RPMI7951 (cell line): Measurements from ENCODE around the gene IL3RA. TPM values are rescaled to one million over a fixed set of nuclear protein-coding genes. Genes with fewer than 3 reads are reported as not detected.
A peak's percentile ranks its signal among the peaks of the same experiment; 100 is the strongest.
"Not testable (repeated sequence)": the region's sequence is repeated elsewhere in the genome, so short reads cannot be mapped to it uniquely, and the experiment has no call there.

ENCODE experiments used
- DNase-seq: peaks from one replicate; pipeline ENCODE4 v3.0.0-alpha.2; 2012; ENCODE audit warnings: low read depth
- total RNA-seq: library from RNA; depleted of rRNA; stranded (reverse); fragments of >200 nt; shearing (Covaris generic); gene quantifications from 2 replicates; pipeline ENCODE4 v1.2.3, GENCODE V29; 2014; rRNA removed

IL3RA gene
- not detected in 2 replicates for total RNA-seq

DNA sequence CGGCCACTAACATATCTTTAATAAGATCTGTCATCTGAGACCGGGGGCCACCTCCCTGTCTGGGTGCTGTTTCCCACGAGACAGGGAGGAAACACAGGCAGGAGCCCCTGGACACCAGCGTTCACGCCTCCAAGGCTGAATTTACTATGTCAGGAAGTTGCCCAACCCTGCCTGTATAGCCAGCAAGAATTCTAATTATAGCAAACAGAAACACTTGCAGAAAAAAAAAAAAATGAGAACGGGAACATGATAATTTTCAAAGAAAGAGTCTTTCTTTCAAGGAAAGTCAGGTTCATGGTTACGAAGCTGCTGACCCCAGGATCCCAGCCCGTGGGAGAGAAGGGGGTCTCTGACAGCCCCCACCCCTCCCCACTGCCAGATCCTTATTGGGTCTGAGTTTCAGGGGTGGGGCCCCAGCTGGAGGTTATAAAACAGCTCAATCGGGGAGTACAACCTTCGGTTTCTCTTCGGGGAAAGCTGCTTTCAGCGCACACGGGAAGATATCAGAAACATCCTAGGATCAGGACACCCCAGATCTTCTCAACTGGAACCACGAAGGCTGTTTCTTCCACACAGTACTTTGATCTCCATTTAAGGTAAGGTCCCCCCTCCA, at the start of gene IL3RA:
TSS of gene IL3RA (plus strand) at position 455 of the 613 bp plus-strand sequence. CDS start 4,981 bp downstream, outside the sequence.
- peak; percentile 25 for DNase-seq

DNA sequence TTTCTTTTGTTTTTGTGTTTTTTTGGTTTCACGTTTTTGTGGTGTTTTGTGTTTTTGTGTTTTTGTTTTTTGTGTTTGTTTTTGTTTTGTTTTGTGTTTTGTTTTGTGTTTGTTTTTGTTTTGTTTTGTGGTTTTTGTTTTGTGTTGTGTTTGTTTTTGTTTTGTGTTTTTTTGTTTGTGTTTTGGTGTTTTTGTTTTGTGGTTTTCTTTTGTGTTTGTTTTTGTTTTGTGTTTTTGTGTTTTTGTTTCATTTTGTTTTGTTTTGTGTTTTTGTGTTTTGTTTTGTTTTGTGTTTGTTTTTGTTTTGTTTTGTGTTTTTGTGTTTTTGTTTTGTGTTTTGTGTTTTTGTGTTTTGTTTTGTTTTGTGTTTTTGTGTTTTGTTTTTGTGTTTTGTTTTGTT, 47.0 kb upstream of the IL3RA start:
- DNase-seq, result no peak

DNA sequence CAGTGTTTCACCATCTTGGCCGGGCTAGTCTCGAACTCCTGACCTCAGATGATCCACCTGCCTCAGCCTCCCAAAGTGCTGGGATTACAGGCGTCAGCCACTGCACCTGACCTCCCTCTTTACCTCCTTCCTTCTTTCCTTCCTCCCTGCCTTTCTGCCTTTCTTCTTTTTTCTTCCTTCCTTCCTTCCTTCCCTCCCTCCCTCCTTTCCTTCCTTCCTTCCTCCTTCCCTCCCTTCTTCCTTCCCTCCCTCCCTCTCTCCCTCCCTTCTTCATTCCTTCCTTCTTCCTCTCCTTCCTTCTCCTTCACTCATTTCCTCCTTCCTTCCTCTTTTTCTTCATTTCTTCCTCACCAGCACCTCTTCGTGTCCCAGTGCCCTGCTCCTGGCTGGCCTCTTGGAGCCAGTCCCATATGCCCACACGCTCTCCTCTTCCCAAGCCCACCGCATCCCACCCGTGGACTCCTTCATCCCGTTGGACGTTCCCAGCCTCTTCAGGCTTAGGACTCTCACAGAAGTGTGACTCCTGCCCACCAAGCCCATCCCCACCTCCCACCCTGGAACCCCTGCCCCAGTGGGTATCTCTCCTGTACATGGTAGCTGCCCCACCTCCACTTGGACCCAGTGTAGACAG, 45.4 kb upstream of the IL3RA start:
- DNase-seq, result no peak

DNA sequence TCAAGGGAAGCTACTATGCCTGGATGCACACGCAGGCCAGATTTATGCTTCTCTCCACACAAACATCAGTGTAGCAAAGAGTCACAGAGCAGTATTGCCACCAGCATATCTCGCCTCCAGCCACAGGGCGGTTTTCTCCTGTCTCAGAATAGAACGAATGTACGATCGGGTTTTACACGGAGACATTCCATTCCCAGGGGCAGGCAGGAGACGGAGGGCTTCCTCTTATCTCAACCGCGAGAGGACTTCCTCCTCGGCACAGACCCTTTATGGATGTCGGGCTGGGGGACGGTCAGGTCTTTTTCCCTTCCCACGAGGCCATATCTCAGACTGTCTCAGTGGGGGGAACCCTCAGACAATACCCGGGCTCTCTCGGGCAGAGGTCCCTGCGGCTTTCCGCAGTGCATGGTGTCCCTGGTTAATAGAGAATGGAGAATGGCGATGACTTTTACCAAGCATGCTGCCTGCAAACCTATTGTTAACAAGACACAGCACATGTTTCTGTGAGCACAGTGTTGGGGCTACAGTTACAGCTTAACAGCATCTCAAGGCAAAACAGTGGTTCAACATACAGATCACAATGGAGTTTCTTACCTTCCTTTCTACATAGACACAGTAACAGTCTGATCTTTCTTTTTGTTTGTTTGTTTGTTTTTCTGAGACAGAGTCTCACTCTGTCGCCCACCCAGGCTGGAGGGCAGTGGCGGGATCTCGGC, 43.9 kb upstream of the IL3RA start:
- DNase-seq, result no peak

DNA sequence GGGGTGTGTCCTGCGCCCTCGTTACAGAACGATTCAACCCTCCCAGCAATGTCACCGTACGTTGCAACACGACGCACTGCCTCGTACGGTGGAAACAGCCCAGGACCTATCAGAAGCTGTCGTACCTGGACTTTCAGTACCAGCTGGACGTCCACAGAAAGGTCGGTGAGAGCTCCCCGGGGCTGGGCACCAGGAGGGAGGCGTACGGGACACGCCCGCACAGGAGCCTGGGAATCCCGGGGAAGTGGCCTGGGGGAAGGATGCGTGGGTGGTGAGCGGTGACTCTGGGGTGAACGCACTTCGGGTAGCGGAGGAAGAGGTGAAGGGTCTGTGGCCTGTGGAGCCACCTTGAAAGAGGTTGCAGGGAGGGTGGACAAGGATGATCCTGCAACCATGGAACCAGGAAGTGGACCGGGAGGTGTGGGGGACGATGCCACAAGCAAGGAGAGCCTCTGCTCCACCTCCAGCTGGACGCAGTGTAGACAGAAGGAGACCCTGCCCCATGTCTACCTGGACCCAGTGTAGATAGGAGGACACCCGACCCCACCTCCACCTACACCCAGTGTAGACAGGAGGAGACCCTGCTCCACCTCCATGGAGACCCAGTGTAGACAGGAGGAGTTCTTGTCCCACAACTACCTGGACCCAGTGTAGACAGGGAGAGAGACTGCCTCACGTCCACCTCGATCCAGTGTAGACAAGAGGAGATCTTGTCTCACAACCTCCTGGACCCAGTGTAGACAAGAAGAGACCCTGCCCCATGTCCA, 42.1 kb upstream of the IL3RA start:
- no peak for DNase-seq

DNA sequence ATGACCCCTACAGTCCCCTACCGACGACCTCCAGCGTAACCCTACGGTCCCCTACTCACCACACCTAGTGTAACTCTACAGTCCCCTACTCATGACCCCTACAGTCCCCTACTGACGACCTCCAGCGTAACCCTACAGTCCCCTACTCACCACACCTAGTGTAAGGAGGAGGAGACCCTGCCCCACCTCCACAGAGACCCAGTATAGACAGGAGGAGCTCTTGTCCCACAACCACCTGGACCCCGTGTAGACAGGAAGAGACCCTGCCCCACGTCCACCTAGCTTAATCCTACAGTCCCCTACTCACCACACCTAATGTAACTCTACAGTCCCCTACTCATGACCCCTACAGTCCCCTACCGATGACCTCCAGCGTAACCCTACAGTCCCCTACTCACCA, 41.0 kb upstream of the IL3RA start:
- DNase-seq, result no peak

DNA sequence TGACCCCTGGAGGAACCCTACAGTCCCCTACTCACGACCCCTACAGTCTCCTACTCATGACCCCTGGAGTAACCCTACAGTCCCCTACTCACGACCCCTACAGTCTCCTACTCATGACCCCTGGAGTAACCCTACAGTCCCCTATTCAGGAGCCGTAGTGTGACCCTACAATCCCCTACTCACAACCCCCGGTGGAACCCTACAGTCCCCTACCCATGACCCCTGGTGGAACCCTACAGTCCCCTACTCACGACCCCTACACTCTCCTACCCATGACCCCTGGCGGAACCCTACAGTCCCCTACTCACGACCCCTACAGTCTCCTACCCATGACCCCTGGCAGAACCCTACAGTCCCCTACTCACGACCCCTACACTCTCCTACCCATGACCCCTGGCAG, 39.0 kb upstream of the IL3RA start:
- not testable (repeated sequence) for DNase-seq

DNA sequence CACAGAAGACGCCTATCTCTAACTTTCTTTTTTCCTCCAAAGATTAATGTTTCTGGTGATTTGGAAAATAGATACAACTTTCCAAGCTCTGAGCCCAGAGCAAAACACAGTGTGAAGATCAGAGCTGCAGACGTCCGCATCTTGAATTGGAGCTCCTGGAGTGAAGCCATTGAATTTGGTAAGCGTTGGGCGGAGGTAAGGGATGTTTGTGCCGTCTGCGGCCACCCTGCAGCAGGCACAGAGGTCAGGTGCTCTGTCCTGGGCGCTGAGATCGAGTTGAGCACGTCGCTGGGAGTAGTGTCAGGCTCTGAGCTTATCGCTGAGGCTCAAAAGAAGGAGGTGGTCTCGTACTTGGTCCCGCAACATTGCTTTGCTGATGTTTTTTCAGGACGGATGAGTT, 36.1 kb upstream of the IL3RA start:
- DNase-seq, result no peak

DNA sequence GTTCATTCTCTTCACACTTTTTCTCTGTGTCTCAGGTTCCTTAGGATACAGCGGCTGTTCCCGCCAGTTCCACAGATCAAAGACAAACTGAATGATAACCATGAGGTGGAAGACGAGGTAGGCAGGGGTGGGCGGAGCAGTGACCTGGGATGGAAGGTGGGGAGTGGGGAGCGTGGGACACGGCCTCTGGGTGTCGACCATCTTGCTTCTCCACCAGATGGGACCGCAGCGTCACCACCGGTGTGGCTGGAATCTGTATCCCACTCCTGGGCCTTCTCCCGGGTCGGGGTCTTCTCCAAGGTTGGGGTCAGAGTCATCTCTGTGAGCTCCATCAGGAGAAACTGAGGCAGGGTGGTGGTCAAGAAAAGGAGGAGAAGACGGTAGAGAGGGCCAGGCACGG, 31.2 kb upstream of the IL3RA start:
- no peak for DNase-seq

DNA sequence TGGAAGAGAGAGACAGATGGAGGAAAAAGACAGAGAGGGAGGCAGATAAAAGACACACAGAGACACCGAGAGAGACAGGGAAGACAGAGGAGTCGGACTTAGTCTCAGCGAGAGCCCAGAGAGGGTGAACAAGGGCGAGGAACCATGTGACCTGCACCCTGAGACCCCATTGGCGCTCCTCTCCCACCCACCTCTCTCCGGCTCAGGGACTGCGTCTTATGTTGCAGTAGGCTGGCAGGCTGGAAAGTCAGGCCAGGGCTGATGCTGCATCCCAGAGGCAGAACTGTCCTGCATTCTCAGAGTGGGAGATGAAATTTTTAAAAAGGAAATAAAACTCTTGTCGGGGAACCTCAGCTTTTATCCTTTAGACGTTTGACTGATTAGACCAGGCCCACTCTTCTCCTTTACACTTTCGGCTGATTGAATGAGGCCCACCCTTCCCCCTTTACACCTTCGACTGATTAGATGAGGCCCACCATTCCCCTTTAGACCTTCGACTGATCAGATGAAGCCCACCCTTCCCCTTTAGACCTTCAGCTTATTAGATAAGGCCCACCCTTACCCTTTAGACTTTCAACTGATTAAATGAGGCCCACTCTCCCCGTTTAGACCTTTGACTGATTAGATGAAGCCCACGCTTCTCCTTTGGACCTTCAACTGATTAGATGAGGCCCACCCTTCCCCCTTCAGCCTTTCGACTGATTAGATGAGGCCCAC, 29.5 kb upstream of the IL3RA start:
- no peak for DNase-seq

DNA sequence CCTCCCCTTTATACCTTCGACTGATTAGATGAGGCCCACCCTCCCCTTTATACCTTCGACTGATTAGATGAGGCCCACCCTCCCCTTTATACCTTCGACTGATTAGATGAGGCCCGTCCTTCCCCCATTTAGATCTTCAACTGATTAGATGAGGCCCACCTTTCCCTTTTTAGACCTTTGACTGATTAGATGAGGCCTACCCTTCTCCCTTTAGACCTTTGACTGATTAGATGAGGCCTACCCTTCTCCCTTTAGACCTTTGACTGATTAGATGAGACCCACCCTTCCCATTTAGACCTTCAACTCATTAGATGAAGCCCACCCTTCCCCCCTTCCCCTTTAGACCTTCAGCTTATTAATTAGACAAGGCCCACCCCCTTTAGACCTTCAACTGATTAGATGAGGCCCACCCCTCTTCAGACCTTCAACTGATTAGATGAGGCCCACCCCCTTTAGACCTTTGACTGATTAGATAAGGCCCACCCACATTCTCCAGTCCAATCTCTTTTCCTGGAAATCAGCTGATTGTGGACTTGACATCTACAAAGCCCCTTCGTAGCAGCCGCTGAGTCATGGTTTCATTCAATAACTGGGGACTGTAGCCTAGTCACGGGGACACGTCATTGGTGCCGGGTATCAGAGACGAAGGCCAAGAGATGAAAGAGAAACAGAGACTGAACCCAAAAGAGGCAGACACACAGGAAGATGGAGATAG, 28.8 kb upstream of the IL3RA start:
- no peak for DNase-seq

DNA sequence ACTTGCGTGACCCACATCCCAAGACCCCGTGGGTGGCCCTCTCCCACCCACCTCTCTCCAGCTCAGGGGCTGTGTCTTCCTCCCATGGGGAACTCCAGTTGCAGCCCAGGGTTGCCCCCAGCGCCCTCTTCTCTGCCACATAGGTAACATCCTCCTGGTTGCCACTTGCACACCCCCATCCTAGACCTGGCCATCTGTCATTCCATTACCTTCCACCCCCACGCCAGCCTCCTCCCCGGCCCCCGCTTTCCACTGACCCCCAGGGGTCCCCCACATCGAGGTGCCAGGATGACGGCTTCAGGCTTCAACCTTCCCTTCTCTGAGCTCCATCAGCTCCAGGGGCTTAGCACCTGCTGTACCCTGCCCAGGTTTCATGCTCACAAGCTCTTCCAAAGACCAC, 28.1 kb upstream of the IL3RA start:
- no peak for DNase-seq

DNA sequence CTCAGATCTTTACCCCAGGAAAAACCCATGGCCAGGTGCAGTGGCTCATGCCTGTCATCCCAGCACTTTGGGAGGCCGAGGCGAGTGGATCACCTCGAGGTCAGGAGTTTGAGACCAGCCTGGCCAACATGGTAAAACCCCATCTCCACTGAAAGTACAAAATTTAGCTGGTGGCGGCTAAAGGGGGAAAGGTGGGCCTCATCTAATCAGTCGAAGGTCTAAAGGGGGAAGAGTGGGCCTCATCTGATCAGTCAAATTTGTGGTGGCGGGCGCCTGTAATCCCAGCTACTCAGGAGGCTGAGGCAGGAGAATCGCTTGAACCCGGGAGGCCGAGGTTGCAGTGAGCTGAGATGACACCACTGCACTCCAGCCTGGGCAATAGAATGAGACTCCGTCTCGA, 27.7 kb upstream of the IL3RA start:
- not testable (repeated sequence) for DNase-seq

DNA sequence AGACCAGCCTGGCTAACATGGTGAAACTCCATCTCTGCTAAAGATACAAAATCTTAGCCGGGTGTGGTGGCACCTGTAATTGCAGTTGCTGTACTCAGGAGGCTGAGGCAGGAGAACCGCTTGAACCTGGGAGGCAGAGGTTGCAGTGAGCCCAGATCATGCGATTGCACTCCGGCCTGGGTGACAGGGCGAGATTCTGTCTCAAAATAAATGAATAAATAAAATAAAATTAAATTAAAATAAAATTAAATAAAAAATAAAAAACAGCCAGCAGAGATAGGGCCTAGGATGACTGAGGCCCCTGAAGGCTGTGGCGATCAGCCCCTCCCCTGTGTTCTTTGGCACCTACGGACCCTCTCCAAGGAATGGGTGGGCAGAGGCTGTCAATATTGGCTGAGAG, 22.8 kb upstream of the IL3RA start:
- DNase-seq, result no peak

DNA sequence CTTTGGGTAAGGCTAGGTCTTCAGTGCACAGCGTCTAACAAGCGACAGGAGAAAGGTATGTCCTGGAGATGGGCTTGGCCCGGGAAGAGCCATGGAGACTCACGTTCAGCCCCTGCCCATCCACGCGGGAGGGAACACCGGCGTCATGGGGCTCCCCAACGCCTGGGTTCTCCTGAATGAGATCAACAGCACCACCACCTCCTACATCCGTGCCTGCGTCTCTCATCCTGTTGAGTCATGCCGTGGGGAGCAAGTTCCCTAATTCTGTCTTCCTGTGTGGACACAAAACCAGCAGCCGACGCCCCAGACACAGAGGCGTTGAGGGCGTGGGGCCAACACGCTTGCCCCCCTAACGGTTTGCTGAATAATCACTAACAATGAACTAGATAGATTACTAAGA, 20.1 kb upstream of the IL3RA start:
- DNase-seq, result peak; percentile 41

DNA sequence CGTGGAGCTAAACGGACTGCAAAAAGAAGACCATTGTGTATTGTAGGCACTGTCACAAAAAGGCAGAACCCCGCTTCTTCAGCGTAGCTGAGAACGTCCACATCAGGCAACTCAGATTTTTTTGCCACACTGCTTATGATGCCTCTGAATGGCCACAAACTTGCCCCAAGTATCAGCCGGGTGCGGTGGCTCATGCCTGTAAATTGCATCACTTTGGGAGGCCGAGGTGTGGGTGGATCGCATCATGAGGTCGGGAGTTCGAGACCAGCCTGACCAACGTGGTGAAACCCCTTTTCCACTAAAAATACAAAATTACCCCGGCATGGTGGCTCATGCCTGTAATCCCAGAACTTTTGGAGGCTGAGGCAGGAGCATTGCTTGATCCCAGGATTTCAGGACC, 14.9 kb upstream of the IL3RA start:
- DNase-seq, result peak; percentile 16

DNA sequence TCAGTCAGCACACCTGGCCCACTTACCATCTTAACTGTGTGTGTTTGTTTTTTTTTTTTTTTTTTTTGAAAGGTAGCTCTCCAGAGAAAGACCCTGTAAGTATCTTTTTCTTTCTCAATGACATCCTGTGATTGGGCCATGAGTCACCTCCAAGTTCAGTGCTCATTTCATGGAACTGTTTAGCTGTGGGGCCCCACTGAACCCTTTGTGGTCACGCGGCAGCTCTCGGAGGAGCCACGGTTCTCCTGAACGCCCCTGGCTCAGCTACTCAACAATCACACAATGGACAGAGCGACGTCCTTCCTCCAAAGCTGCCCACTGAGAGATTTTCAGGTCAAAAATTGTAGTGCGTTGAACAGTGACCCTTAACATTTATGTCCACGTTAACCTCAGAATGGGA, 14.2 kb upstream of the IL3RA start:
- peak; percentile 64 for DNase-seq

DNA sequence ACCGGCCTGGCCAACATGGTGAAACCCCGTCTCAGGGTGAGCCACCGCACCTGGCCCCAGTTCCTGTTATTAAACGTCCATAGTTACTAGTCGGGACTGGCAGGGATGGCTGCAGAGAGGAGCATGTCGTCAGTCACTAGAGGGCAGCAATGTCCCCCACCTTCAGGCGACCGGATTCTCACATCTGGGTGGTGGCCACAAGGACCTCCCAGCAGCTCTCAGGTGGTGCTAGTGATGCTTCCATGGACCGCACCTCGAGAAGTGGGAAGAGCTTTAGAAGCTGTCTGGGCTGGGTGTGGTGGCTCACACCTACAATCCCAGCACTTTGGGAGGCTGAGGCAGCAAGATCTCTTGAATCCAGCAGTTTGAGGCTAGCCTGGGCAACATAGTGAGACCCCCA, 13.3 kb upstream of the IL3RA start:
- DNase-seq, result peak; percentile 30

DNA sequence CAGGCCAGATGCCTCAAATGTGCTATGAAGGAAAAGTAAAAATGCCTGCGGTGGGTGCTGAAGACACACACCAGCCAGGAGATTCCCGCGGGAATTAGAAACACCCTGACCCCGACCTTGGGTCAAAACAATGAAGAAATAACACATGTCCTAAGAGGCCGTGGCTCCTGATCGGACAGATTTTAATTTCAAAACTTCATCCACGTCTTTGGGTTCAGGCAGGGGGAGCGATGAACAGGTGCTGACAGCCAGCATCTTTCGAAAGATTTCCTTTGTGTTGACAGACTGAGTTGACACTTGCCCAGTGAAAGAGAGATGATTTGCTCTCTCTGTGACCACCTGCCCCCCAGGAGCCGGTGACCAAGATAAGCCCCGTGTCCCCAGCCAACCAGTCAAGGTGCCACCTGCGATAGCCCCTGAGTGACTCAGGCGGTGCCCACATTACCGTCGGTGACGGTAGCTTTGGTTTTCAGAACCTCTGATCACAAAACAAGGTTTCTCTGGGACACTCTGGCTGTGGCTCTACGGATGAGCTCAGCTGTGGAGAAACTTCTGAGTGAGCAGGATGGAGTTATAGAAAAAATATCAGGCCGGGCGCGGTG, 11.0 kb upstream of the IL3RA start:
- DNase-seq, result no peak

DNA sequence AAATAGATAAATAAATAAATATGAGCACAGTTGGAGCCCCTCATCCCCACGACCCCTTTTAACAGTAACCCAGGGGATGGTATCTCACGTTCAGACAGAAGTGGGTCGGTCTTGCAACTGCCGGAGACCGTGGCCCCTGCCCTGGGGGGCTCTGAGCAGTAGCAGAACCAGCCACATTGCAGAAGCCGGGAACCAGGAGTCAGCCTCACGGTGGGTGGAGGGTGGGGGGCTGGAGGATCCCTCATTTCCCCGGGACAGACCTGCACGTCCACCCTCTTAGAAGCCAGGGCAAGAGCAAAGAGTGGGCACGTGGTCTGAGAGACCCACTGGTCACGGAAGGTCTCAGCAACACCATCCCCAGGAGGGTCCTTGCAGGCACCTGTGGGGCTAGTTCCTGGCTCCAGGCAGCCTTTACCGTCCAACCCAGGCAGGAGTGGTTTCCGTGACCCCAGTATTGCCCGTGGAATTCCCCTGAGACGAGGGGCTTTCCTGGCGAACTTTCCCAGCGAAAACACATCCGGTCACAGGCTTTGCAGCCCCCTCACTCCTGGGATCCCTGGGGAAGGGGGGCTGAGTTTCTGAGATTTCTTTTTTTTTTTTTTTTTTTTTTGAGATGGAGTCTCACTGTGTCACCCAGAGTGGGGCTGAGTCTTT, 8.8 kb upstream of the IL3RA start:
- DNase-seq, result no peak
